DOHH2 (cell line): Measurements from ENCODE around the gene TXNL1.

Source experiments
- H3F3A ChIP-seq: fragments of 200-600 bp; sonication (generic), shearing (Covaris generic); 2 replicates; pipeline ENCODE4 v1.6.0; 2016; ENCODE audit warnings: antibody characterized with exemption, mild to moderate bottlenecking; ENCODE audit not compliant: control insufficient read depth, insufficient read depth
- H3K27ac ChIP-seq: fragments of 200-600 bp; sonication (generic); 2 replicates; pipeline ENCODE4 v1.5.1; 2014; ENCODE audit warnings: low read depth, mild to moderate bottlenecking, low read length, moderate library complexity
- H3K27me3 ChIP-seq: fragments of 200-600 bp; sonication (generic); 2 replicates; pipeline ENCODE4 v1.6.1; 2014; ENCODE audit warnings: mild to moderate bottlenecking, low read length, mixed read lengths; ENCODE audit not compliant: control insufficient read depth
- H3K36me3 ChIP-seq: fragments of 200-600 bp; sonication (generic); 2 replicates; pipeline ENCODE4 v1.6.1; 2014; ENCODE audit warnings: mild to moderate bottlenecking, low read length, moderate library complexity, mixed read lengths; ENCODE audit not compliant: control insufficient read depth
- H3K4me1 ChIP-seq: fragments of 200-600 bp; sonication (generic); 2 replicates; pipeline ENCODE4 v1.6.1; 2014; ENCODE audit warnings: mild to moderate bottlenecking, low read length, mixed read lengths; ENCODE audit not compliant: control insufficient read depth
- H3K4me2 ChIP-seq: fragments of 200-600 bp; sonication (generic); 2 replicates; pipeline ENCODE4 v1.6.0; 2014; ENCODE audit warnings: mild to moderate bottlenecking, low read length, moderate library complexity
- H3K4me3 ChIP-seq: fragments of 200-600 bp; sonication (generic); 2 replicates; pipeline ENCODE4 v1.5.1; 2014; ENCODE audit warnings: mild to moderate bottlenecking, low read length, mixed read lengths
- H3K79me2 ChIP-seq: fragments of 200-600 bp; sonication (generic); 2 replicates; pipeline ENCODE4 v1.6.1; 2014; ENCODE audit warnings: mild to moderate bottlenecking, low read length, mixed read lengths; ENCODE audit not compliant: control insufficient read depth
- H3K9me2 ChIP-seq: fragments of 200-600 bp; sonication (generic); replicated peaks from 2 replicates; pipeline ENCODE4 v1.6.1; 2014; ENCODE audit warnings: mild to moderate bottlenecking, low read length, mixed read lengths; ENCODE audit not compliant: control insufficient read depth
- H3K9me3 ChIP-seq: fragments of 200-600 bp; sonication (generic); 2 replicates; pipeline ENCODE4 v1.6.1; 2014; ENCODE audit warnings: antibody characterized with exemption, low read length, mixed read lengths; ENCODE audit not compliant: control insufficient read depth, insufficient read depth
- H4K20me1 ChIP-seq: fragments of 200-600 bp; sonication (generic); 2 replicates; pipeline ENCODE4 v1.6.0; 2014; ENCODE audit warnings: low read depth, mild to moderate bottlenecking, antibody characterized with exemption, low read length, moderate library complexity; ENCODE audit not compliant: control insufficient read depth, insufficient read depth
- EZH2phosphoT487 ChIP-seq: fragments of 200-600 bp; sonication (generic); IDR thresholded peaks from 2 replicates; pipeline ENCODE4 v1.6.1; 2017; ENCODE audit warnings: borderline replicate concordance, mild to moderate bottlenecking, antibody characterized with exemption, low read length, moderate library complexity, mixed read lengths
- TF ChIP-seq, protein P1 (sequence below): fragments of 200-600 bp; sonication (generic); IDR thresholded peaks from one replicate; pipeline ENCODE4 v1.5.1; 2014; ENCODE audit warnings: antibody characterized with exemption, mild to moderate bottlenecking, low read depth, low read length; ENCODE audit not compliant: poor library complexity, severe bottlenecking

TXNL1 gene

DNA sequence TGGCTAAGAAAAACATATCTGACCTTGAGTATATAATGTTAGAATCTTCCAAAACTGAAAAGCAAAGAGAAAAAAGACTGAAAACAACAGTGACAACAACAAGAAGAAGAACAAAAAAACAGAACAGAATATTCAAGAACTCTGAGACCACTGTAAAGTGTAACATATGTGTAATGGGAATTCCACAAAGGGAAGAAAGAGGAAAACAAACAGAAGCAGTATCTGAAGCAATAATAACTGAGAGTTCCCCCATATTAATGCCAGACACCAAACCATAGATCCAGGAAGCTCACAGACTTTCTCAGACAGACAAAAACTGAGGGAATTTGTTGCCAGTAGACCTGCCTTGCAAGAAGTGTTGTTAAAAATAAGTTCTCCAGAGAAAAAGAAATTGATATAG, 58.9 kb downstream of the TXNL1 start:
- H3K79me2 ChIP-seq, result no peaks in the 10 kb centered on the region
- no peaks in the 10 kb centered on the region for H3K9me2 ChIP-seq
- H4K20me1 ChIP-seq, result no peaks in the 10 kb centered on the region
- no peaks in the 10 kb centered on the region for H3F3A ChIP-seq
- no peak for TF ChIP-seq EZH2phosphoT487
- TF ChIP-seq, protein P1, sequence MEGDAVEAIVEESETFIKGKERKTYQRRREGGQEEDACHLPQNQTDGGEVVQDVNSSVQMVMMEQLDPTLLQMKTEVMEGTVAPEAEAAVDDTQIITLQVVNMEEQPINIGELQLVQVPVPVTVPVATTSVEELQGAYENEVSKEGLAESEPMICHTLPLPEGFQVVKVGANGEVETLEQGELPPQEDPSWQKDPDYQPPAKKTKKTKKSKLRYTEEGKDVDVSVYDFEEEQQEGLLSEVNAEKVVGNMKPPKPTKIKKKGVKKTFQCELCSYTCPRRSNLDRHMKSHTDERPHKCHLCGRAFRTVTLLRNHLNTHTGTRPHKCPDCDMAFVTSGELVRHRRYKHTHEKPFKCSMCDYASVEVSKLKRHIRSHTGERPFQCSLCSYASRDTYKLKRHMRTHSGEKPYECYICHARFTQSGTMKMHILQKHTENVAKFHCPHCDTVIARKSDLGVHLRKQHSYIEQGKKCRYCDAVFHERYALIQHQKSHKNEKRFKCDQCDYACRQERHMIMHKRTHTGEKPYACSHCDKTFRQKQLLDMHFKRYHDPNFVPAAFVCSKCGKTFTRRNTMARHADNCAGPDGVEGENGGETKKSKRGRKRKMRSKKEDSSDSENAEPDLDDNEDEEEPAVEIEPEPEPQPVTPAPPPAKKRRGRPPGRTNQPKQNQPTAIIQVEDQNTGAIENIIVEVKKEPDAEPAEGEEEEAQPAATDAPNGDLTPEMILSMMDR, result no peak
- no peak overlapping the region for H3K27ac ChIP-seq
- no peaks in the 10 kb centered on the region for H3K27me3 ChIP-seq
- no peak overlapping the region for H3K4me2 ChIP-seq
- H3K4me3 ChIP-seq, result no peak overlapping the region
- H3K36me3 ChIP-seq, result no peaks in the 10 kb centered on the region
- peaks cover 2% of the 10 kb centered on the region; the same call in 1 of the 2 replicates for H3K4me1 ChIP-seq
- no peaks in the 10 kb centered on the region for H3K9me3 ChIP-seq

GRCh38 chr18:56576826-56577573, 61.4 kb downstream of the TXNL1 start:
- no peaks in the 10 kb centered on the region for H3K9me3 ChIP-seq
- no peak overlapping the region for H3K4me3 ChIP-seq
- no peak overlapping the region for H3K4me2 ChIP-seq
- H3K79me2 ChIP-seq, result no peaks in the 10 kb centered on the region
- H3K27ac ChIP-seq, result no peak overlapping the region
- peaks cover 2% of the 10 kb centered on the region; the same call in 1 of the 2 replicates for H3K4me1 ChIP-seq
- H3K9me2 ChIP-seq, result no peaks in the 10 kb centered on the region
- TF ChIP-seq, protein P1, result no peak
- TF ChIP-seq EZH2phosphoT487, result no peak
- no peaks in the 10 kb centered on the region for H3F3A ChIP-seq
- no peaks in the 10 kb centered on the region for H3K27me3 ChIP-seq
- no peaks in the 10 kb centered on the region for H3K36me3 ChIP-seq
- no peaks in the 10 kb centered on the region for H4K20me1 ChIP-seq

GRCh38 chr18:56575819-56576663, 62.4 kb downstream of the TXNL1 start:
- Histone ChIP-seq H3K4me3 (no peak overlapping the region), H3K4me1 (peaks cover 2% of the 10 kb centered on the region; the same call in 1 of the 2 replicates), H3K9me3 (no peaks in the 10 kb centered on the region), H3K27ac (no peak overlapping the region), H3K36me3 (no peaks in the 10 kb centered on the region), H3F3A (no peaks in the 10 kb centered on the region), H3K9me2 (no peaks in the 10 kb centered on the region), H3K79me2 (no peaks in the 10 kb centered on the region), H4K20me1 (no peaks in the 10 kb centered on the region), H3K27me3 (no peaks in the 10 kb centered on the region), H3K4me2 (no peak overlapping the region)
- no peak for TF ChIP-seq EZH2phosphoT487
- TF ChIP-seq, protein P1, result peak; percentile 64
